Measurements from ENCODE around the gene ADAP1.
"Not testable (repeated sequence)": the region's sequence is repeated elsewhere in the genome, so short reads cannot be mapped to it uniquely, and the experiment has no call there.

GRCh38 chr7:1001069-1001770, 46.7 kb upstream of the ADAP1 start:
- not testable (repeated sequence) for TF ChIP-seq CTCF (IDR thresholded peaks at IDR 0.05; ENCODE audit: insufficient read depth, low read length, poor library complexity, severe bottlenecking); EZH2phosphoT487 (conservative IDR thresholded peaks at IDR 0.05; ENCODE audit: low read length)
